ENCODE measurements around the gene ZNF532. TPM values are rescaled to one million over a fixed set of nuclear protein-coding genes. Genes with fewer than 3 reads are reported as not detected.
"Not testable (repeated sequence)": the region's sequence is repeated elsewhere in the genome, so short reads cannot be mapped to it uniquely, and the experiment has no call there.

Gene ZNF532
- polyA plus RNA-seq, 3 donors, result 5.6 to 25.1 (median 18.9) TPM

DNA sequence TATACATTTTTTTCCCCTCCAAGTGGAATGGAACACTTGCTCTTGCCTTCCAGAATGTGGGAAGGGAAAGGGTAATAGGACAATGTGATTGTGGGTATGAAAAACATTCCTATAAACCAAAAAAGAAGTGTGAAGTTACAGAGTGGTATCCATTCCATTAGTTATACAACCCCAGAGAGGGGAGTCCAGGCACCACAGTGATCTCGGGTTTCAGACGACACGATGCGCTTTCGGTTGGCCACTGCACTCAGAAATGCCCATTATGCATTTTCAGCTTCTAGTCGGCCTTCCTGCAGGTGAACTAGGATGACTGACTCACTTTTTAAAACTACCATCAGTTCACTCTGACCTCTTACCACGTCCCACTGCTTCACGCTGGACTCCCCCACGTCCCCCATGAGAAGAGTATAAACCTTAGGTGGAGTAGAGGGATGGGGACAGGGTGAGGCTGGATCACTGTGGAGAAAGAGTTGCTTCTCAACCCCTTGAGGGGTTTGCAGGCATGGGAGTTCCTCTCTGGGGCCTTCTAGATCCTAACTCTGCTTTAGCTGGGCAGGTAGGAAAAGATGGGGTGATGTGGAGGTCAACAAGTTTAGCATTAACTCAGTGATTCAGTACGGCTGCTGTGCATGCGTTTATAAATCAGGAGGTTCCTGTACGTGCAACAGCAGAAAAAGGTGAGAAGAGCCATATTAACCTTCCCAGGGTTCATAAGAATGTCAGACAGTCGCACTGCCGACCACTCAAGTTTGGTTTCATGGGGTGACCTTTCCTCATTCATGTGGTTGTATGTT is 50.5 kb downstream of the ZNF532 start:
- WGBS, 3 donors, result 84 to 93% (median 93%) methylated on average over 14 of the region's 14 CpGs
- no peak overlapping the region for H3K27ac ChIP-seq (ENCODE audit: low read depth, low read length)

DNA sequence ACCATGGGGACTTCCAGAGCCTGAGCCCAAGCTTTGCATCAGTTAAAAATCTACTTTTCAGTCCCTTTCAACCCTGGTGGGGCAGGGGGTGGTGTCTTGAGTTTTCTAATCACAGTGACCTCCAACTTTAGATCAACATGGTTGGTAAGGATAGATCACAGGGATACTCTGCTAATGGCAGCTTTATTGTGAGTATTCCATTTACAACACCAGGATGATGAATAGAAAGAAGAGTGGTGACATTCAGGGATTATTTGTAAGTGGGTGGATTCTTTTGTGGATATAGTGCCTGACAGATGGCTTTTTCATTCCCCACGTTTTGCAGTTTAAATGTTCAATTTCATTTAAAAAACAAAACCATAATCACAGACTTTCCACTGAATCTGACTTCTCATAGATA is 51.3 kb downstream of the ZNF532 start:
- WGBS, 3 donors, result 55 to 74% (median 70%) methylated on average over 1 of the region's 1 CpG
- H3K27ac ChIP-seq (ENCODE audit: low read depth, low read length), result no peak overlapping the region

DNA sequence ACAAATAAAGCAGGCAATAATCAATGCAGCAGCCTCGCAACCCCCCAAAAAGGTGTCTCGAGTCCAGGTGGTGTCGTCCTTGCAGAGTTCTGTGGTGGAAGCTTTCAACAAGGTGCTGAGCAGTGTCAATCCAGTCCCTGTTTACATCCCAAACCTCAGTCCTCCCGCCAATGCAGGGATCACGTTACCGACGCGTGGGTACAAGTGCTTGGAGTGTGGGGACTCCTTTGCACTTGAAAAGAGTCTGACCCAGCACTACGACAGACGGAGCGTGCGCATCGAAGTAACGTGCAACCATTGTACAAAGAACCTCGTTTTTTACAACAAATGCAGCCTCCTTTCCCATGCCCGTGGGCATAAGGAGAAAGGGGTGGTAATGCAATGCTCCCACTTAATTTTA is 55.3 kb downstream of the ZNF532 start:
- 86 to 92% (median 90%) methylated on average over 16 of the region's 16 CpGs for WGBS, 3 donors
- H3K27ac ChIP-seq (ENCODE audit: low read depth, low read length), result not testable (repeated sequence)

DNA sequence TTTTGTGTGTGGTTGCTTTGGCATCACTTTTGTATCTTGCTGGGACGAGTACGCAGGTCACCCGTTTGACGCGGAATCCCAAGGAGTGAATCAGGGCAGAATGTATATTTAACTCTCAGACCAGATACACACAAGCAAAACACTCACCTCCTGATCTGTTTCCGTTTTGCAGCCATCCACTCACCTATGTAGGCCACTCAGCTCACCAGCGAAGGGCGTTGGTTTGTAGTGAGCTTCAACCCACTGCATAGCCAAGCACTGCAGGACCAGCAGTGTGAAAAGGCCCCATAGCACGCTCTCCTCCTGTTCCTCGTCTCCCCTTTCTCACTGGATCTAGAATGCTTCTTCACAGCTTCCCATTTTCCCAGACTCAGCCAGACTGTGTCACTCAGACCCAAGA is 58.3 kb downstream of the ZNF532 start:
- 94 to 96% (median 95%) methylated on average over 10 of the region's 10 CpGs for WGBS, 3 donors
- no peak overlapping the region for H3K27ac ChIP-seq (ENCODE audit: low read depth, low read length)

DNA sequence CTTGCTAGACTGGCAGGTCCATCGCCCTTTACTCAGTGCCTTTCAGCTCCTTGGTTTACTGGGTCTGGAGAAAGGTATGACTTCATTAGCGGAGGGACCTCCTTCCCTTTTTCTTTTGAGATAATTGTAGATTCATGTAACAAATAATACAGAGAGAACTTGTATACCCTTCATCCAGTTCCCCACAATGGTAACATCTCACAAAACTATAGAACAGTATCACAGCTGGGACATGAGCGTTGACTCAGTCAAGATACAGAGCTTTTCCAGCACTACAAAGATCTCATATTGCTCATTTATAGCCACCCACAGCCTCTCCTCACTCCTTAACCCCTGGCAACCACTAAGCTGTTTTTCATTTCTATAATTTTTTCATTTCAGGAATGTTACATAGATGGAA is 59.8 kb downstream of the ZNF532 start:
- no peak overlapping the region for H3K27ac ChIP-seq (ENCODE audit: low read depth, low read length)
- 92 to 97% (median 95%) methylated on average over 3 of the region's 3 CpGs for WGBS, 3 donors

DNA sequence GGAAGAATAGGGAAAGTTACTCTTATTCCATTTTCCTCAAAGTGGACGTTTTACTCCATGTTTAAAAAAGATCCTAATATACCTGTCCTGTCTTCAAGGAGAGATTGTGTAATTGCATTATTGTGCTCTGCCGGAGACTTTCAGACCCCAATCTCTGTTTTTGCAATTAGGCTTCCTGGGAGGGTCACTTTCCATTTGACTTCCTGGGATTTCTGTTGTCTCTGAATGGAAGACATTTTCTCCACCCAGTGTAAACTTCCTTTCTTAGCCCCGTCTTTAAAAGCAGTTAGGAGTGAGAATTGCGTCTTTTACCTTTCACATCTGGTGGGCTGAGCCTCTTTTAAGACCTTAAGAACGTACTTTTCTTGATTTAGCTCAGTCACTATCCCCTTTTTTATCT is 63.0 kb downstream of the ZNF532 start:
- no peak overlapping the region for H3K27ac ChIP-seq (ENCODE audit: low read depth, low read length)
- 66 to 79% (median 69%) methylated on average over 5 of the region's 5 CpGs for WGBS, 3 donors

DNA sequence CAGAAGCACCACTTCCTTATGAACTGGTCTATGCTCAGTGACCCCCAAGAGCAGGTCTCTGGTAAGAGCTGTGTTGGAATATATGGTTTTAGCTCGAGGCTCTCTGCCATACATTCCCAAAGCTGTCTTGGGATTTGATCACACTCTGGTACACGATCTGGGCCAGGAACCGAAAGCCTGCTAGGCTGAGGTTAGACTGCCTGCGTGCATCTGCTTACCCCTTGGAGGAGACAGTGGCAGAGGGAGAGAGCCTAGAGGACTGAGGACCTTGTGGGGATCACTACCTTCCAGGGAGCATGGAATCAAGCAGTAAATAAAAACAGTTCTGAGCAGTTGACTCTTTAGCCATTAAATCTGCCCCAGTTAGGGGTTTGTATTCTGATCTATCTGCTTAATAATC is 63.7 kb downstream of the ZNF532 start:
- no peak overlapping the region for H3K27ac ChIP-seq (ENCODE audit: low read depth, low read length)
- WGBS, 3 donors, result 49 to 76% (median 69%) methylated on average over 4 of the region's 4 CpGs

DNA sequence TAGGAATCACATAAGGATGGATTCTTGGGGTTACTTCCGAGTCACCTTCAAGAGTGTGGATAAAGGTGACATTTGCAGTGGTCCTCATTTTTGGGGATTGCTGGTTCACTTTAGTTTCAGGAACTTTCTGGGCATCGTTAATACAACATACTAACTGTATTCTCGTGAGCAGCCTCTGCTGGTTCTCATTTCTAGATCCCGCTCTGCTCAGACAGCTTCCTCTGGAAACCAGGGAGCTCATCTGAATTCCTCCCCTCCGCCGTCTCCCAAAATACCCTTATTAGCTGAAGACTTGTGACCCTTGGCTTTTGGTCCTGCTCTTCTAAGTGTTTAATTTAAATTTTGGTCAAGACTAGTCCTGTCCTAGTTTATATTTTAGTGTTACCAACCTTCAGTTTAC is 64.5 kb downstream of the ZNF532 start:
- WGBS, 3 donors, result 81 to 87% (median 83%) methylated on average over 6 of the region's 6 CpGs
- no peak overlapping the region for H3K27ac ChIP-seq (ENCODE audit: low read depth, low read length)

DNA sequence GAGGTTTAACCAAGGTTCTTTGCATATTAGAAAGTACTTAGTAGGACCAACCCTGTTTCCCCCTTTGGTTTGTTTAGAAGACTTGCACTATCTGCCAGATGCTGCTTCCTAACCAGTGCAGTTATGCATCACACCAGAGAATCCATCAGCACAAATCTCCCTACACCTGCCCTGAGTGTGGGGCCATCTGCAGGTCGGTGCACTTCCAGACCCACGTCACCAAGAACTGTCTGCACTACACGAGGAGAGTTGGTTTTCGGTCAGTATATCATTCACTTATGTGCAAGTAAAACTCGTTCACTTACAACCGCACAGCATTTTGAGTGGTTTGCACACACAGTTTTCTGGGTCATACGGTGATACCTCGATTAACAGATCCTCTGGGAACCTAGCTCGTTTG is 69.7 kb downstream of the ZNF532 start:
- 83 to 87% (median 85%) methylated on average over 9 of the region's 9 CpGs for WGBS, 3 donors
- no peak overlapping the region for H3K27ac ChIP-seq (ENCODE audit: low read depth, low read length)

DNA sequence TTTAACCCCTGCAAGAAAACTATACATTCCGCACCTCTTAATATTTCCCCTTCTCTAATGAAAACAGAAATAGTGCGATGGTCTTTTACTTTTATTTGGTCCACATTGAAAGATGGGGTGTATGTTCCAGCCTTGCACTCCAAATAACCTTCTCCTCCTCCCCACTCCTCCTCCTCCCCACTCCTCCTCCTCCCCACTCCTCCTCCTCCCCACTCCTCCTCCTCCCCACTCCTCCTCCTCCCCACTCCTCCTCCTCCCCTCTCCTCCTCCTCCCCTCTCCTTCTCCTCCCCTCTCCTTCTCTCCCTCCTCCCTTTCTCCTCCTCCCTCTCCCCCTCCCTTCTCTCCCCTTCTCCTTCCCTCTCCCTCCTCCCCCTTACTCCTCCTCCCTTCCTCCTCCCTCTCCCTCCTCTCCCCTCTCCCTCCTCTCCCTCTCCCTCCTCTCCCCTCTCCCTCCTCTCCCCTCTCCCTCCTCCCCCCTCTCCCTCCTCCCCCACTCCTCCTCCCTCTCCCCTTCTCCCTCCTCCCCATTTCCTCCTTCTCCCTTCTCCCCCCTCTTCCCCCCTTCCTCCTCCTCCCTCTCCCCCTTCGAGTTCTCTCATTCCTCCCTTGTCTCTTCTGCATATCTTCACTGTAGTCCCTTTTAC is 70.4 kb downstream of the ZNF532 start:
- H3K27ac ChIP-seq (ENCODE audit: low read depth, low read length), result no peak overlapping the region
- 70 to 95% (median 79%) methylated on average over 2 to 3 of the region's 3 CpGs for WGBS, 3 donors

DNA sequence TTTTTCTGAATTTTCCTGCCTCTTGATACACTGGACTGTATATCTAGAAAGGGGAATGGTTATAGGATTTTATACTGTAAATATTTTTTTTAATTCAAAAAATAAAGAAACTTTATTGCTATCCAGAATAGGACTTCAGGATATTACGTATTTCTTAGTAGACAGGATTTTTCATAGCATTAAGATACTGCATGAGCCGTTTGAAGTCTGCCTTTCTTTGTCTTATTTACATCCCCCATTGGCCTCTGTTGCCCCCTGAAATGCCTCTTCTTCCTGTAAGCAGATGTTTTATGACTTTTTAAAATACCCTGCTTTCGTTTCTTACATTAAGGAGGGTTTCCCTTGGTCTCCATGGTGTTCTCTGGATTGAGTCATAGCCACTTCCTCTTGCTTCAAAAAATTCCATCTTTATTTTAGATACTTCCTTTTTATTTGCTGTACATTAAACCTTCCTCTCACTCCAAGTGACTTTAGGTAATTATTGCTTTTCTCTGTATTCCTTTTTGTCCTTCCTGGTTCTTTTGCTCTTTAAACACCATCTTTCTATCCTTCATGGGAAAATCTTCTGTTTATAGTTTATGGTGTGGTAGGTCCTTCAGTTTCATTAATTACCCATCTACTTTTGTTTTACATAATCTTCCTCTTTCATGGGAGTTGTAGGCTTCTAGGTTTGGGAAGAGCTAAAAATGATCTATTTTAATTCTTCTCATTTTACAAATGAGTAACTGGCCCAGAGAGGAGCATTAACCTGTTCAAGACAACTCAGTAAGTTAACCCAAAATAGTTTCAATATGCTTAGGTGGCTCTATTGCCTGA is 72.6 kb downstream of the ZNF532 start:
- no peak overlapping the region for H3K27ac ChIP-seq (ENCODE audit: low read depth, low read length)
- 41 to 77% (median 49%) methylated on average over 3 of the region's 3 CpGs for WGBS, 3 donors

DNA sequence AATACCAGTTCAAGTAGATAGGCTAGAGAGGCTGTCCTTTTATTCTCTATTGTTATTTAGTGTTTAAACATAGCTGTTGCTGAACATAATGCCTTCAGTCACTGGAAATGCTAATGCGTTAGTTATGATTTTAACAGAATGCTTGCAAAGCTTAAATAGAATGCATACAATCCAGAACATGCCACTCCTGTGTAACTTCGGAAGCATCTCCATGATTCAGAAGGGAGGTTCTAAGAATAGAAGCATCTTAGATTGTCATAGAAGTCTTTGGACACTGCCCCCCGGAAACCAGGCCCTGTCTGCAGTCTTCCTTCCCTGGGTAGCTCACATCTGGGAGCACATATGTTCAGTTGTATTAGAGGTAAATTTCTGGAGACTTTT is 73.2 kb downstream of the ZNF532 start:
- WGBS, 3 donors, result 74 to 87% (median 82%) methylated on average over 3 of the region's 3 CpGs
- no peak overlapping the region for H3K27ac ChIP-seq (ENCODE audit: low read depth, low read length)

DNA sequence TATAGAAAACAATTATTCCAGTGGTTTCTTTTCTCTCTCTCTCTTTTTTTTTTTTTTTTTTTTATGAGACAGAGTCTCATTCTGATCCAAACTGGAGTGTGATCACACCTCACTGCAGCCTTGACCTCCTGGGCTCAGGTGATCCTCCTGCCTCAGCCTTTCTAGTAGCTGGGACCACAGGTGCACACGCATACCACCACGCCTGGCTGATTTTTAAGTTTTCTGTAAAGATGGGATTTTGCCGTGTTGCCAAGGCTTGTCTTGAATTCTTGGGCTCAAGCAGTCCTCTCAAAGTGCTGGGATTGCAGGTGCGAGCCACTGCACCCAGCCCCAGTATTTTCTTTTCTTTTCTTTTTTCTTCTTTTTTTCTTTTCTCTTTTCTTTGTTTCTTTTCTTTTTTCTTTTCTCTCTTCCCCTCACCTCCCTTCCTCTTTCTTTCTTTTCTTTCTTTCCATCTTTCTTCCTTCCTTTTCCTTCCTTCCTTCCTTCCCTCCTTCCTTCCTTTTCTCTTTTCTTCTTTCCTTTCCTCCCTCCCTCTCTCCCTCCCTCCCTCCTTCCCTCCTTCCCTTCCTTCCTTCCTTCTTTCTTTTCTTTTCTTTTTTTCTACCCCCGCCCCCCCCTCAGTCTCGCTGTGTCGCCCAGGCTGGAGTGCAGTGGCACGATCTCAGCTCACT is 76.9 kb downstream of the ZNF532 start:
- WGBS, 3 donors, result 98 to 99% (median 98%) methylated on average over 8 of the region's 8 CpGs
- no peak overlapping the region for H3K27ac ChIP-seq (ENCODE audit: low read depth, low read length)

DNA sequence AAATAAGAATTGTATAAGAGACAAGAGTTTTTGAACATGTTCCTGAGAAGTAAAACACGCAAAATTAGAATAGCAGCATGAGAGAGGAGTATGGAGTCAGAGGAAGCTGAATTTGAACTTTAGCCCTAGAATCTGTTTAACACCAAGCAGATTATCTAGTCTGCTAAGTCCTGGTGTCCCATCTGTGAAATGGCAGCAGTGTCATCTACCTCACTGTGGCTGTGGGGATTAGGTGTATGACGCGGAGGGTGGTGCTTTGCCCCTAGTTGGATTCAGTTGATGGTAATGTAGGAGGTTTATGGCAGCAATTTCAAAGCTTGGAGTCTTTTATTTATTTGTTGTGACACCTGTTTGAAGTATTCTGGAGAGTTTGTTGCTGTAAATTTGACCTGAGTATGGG is 79.2 kb downstream of the ZNF532 start:
- WGBS, 3 donors, result 63 to 85% (median 67%) methylated on average over 3 of the region's 3 CpGs
- H3K27ac ChIP-seq (ENCODE audit: low read depth, low read length), result no peak overlapping the region

DNA sequence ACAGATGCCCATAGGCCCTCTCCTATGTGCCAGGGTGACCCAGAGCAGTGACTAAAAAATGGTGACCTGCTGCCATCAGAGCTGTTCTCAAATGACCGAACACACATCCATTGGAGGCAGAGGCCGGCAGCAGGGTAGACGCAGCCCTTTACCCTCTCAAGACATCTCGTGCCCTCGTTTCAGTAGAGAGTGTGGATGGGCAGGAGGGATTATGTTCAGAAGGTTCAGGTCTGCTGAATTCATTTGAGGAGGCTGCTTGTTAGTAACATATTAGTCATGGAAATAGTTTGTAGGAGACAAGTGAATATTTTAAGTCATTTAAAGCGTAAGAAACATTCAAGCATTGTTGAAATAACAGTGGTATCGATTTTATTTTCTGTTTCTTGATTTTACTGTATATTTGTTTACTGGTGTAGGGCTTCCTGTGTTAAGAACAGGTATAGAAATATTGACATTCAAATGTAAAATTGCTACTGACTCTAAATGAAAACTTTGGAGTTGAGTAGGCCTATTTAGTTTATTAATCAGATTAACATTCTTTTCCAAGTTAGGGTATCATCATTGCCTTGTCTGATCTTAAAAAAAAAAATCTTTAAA is 82.6 kb downstream of the ZNF532 start:
- no peak overlapping the region for H3K27ac ChIP-seq (ENCODE audit: low read depth, low read length)
- 91 to 92% (median 91%) methylated on average over 7 of the region's 7 CpGs for WGBS, 3 donors

DNA sequence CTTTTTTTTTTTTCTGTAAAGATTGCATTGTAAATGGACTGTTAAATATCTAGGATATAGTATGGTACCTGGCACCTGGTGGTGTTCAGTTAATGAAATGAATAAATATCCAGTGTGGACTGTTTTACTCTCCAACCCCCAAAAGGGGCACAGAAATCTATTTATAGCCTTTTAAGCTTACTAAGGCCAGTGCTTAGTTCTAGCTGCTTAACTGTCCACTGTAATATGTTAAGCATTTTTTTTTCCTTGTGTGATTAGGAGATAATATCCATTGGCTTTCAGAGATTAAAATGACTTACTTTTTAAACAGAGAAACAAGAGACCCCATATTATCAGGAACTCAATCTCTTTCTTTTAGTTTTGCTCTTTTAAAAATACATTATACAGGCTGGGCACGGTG is 84.4 kb downstream of the ZNF532 start:
- whole genome bisulfite sequencing, 3 donors, result 89 to 97% (median 94%) methylated on average over 1 of the region's 1 CpG
- H3K27ac ChIP-seq (ENCODE audit: low read depth, low read length), result no peak overlapping the region

DNA sequence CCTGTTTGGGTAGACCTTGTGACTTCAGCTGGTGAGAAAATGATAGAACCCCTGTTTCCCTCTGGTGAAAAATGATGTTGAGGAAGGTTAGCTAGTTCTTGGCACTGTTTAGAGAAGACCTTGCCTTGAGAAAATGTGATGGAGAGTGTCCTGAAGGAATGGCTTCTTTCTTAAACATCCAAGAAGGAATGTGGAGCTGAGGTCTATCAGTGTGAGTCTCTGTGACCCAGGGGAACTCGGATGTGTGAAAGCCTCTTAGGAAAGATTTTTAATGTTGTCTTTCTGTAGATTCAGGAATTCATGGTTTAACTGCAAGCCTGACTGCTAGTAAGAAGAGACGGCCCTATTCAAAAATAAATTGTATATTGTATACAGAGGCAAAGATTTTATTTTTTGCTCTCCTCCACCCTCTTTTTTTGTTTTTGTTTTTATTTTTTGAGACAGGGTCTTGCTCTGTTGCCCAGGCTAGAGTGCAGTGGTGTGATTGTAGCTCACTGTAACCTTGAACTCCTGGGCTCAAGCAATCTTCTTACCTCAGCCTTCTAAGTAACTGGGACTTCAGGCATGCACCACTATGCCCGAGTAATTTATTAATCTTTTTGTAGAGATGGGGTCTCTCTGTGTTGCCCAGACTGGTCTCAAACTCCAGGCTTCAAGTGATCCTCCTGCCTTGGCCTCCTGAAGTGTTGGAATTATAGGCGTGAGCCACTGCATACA is 87.5 kb downstream of the ZNF532 start:
- 85 to 89% (median 88%) methylated on average over 4 of the region's 4 CpGs for WGBS, 3 donors
- no peak overlapping the region for H3K27ac ChIP-seq (ENCODE audit: low read depth, low read length)

DNA sequence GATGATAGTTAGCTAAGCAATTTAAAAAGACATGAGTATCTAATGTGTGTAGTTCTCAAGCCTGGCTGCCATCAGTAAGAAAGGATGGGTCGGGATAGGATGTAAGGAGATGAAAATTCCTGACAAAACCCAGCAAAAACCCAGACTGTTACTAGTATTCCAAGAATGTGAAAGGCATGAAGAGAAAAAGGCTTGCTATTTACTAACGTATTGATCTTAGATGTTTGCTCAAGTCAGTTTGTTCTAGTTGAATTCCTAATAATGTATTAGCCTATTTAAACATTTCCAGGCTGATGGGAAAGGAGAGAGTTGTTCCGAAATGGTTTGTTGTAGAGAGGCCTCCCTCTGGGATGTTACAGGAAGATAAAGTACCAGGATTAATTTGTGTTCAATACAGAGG is 88.2 kb downstream of the ZNF532 start:
- no peak overlapping the region for H3K27ac ChIP-seq (ENCODE audit: low read depth, low read length)

More for the DNA sequence above, 88.2 kb downstream of the ZNF532 start:
- 38 to 84% (median 75%) methylated on average over 3 of the region's 3 CpGs for WGBS, 3 donors

Data from adipose tissue (tissue), 3 donors.